ENCODE data around the gene ASTN1.

ASTN1 gene

DNA sequence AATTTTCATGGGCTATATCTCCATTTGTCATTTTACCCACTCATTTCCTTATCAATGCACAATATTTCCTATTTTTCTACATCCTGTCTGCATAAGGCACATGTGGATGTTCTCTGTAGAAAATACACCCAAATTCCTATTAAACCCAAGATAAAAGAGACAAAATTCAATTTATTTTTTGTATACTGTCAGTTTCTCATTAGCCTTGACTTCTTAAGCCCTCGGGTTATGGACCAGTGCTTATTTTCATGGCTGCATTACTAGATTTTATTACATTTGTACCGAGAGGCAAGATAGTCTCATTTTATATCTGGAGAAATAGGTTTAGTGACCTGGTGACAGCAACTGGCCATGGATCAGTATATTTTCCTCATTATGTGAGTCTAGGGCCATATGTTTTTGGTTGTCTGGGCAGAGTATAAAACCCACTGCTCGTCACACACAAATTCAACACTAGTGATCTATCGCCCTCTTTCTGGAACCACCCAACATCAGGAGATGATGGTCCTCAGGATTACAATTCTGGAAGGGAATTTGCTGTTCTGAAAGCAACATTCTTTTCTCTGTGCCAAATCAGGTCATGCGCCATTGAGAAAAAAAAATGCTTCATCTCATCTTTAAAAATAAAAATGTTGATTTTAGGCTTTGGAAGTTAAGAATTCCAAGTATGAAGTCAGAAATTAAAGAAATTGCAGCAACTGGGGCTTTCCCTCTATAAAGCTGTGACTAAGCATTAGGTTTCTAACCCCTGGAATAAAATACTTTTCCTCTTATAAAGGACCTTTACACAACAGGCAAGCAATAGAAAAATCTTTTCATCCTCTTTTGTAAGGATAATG lies 81.4 kb downstream of the ASTN1 start:
- Histone ChIP-seq H3K27ac (replicated peaks) (no peak overlapping the region), H3K4me3 (replicated peaks; ENCODE audit: insufficient read depth, low read length) (no peak overlapping the region), H3K27me3 (ENCODE audit: insufficient read depth, poor library complexity, severe bottlenecking) (no peaks in the 10 kb centered on the region)
- no peak for DNase-seq (ENCODE audit: low read depth in 1 of 2, low spot score in 1 of 2)
- TF ChIP-seq SPI1 (IDR thresholded peaks at IDR 0.05; ENCODE audit: borderline replicate concordance, low read depth): no peak
- no peak for TF ChIP-seq GABPA (IDR thresholded peaks at IDR 0.05; ENCODE audit: low read depth)
- TF ChIP-seq, protein P1, sequence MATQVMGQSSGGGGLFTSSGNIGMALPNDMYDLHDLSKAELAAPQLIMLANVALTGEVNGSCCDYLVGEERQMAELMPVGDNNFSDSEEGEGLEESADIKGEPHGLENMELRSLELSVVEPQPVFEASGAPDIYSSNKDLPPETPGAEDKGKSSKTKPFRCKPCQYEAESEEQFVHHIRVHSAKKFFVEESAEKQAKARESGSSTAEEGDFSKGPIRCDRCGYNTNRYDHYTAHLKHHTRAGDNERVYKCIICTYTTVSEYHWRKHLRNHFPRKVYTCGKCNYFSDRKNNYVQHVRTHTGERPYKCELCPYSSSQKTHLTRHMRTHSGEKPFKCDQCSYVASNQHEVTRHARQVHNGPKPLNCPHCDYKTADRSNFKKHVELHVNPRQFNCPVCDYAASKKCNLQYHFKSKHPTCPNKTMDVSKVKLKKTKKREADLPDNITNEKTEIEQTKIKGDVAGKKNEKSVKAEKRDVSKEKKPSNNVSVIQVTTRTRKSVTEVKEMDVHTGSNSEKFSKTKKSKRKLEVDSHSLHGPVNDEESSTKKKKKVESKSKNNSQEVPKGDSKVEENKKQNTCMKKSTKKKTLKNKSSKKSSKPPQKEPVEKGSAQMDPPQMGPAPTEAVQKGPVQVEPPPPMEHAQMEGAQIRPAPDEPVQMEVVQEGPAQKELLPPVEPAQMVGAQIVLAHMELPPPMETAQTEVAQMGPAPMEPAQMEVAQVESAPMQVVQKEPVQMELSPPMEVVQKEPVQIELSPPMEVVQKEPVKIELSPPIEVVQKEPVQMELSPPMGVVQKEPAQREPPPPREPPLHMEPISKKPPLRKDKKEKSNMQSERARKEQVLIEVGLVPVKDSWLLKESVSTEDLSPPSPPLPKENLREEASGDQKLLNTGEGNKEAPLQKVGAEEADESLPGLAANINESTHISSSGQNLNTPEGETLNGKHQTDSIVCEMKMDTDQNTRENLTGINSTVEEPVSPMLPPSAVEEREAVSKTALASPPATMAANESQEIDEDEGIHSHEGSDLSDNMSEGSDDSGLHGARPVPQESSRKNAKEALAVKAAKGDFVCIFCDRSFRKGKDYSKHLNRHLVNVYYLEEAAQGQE (IDR thresholded peaks at IDR 0.05; ENCODE audit: insufficient replicate concordance, low read depth): no peak
- TF ChIP-seq, protein P2, sequence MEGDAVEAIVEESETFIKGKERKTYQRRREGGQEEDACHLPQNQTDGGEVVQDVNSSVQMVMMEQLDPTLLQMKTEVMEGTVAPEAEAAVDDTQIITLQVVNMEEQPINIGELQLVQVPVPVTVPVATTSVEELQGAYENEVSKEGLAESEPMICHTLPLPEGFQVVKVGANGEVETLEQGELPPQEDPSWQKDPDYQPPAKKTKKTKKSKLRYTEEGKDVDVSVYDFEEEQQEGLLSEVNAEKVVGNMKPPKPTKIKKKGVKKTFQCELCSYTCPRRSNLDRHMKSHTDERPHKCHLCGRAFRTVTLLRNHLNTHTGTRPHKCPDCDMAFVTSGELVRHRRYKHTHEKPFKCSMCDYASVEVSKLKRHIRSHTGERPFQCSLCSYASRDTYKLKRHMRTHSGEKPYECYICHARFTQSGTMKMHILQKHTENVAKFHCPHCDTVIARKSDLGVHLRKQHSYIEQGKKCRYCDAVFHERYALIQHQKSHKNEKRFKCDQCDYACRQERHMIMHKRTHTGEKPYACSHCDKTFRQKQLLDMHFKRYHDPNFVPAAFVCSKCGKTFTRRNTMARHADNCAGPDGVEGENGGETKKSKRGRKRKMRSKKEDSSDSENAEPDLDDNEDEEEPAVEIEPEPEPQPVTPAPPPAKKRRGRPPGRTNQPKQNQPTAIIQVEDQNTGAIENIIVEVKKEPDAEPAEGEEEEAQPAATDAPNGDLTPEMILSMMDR (IDR thresholded peaks at IDR 0.05; ENCODE audit: insufficient read depth, low read length): no peak
- no peak for TF ChIP-seq POLR2AphosphoS5 (IDR thresholded peaks at IDR 0.05; ENCODE audit: low read depth)

DNA sequence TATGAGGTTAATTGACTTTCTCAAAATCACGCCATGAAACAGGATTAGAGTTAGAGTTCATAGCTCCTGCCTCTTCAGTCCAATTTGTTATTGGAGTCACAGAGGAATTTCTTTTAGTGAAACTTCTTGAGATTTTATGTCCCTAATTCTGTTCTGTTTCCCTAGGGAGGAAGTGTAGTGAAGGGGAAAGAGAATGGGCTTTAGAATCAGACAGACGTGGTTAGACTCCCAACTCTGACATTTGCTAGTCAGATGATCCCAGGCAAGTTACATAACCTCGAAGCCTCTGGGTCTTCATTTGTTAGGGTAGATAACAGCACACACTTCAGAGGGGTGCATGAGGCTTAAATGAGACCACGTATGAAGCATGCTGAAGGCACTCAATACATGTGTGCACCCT lies 83.9 kb downstream of the ASTN1 start:
- TF ChIP-seq, protein P1 (IDR thresholded peaks at IDR 0.05; ENCODE audit: insufficient replicate concordance, low read depth): no peak
- TF ChIP-seq POLR2AphosphoS5 (IDR thresholded peaks at IDR 0.05; ENCODE audit: low read depth) (no peak), SPI1 (IDR thresholded peaks at IDR 0.05; ENCODE audit: borderline replicate concordance, low read depth) (no peak), GABPA (IDR thresholded peaks at IDR 0.05; ENCODE audit: low read depth) (no peak)
- TF ChIP-seq, protein P2 (IDR thresholded peaks at IDR 0.05; ENCODE audit: insufficient read depth, low read length): no peak
- H3K27me3 ChIP-seq (ENCODE audit: insufficient read depth, poor library complexity, severe bottlenecking): no peaks in the 10 kb centered on the region
- no peak overlapping the region for H3K4me3 ChIP-seq (replicated peaks; ENCODE audit: insufficient read depth, low read length)
- no peak overlapping the region for H3K27ac ChIP-seq (replicated peaks)
- DNase-seq (ENCODE audit: low read depth in 1 of 2, low spot score in 1 of 2): no peak

DNA sequence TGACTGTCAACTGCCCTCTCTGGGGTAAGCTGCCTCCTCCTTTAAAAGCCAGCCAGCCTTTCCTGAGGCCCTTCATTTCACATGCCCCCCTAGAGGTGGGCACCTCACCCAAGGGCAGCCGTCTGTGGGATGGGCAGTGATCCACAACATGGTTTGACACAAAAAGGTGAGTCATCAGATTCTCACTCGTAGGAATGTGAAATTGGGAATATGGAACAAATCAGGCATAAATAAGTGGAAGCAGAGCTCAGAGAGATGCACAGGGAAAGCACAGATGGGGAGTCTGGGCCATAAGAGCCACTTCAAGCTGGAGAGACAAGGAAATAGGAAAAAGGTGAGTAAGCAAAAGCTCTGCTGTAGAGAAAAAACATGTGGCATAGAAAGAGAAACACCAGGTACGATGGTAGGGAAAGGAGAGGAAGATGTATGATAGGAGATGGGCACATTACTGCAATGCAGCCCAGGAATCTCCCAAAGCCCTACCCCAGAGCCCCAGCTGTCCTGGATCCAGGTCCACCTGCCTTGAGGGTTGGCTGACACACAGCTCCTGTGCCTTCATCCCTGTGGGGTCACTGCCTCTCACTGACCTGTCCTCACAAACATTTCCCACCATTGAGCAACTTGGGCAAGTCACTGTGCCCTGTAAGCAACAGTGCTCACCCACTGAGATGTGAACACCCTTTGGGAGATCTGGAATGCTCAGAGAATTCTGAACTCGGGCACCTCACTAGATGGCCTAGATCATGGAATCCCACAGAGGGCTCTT lies 86.6 kb downstream of the ASTN1 start:
- no peak for TF ChIP-seq GABPA (IDR thresholded peaks at IDR 0.05; ENCODE audit: low read depth)
- TF ChIP-seq, protein P2 (IDR thresholded peaks at IDR 0.05; ENCODE audit: insufficient read depth, low read length): no peak
- TF ChIP-seq POLR2AphosphoS5 (IDR thresholded peaks at IDR 0.05; ENCODE audit: low read depth): no peak
- no peak for TF ChIP-seq SPI1 (IDR thresholded peaks at IDR 0.05; ENCODE audit: borderline replicate concordance, low read depth)
- TF ChIP-seq, protein P1 (IDR thresholded peaks at IDR 0.05; ENCODE audit: insufficient replicate concordance, low read depth): no peak
- no peak overlapping the region for H3K4me3 ChIP-seq (replicated peaks; ENCODE audit: insufficient read depth, low read length)
- H3K27me3 ChIP-seq (ENCODE audit: insufficient read depth, poor library complexity, severe bottlenecking): no peaks in the 10 kb centered on the region
- no peak for DNase-seq (ENCODE audit: low read depth in 1 of 2, low spot score in 1 of 2)
- no peak overlapping the region for H3K27ac ChIP-seq (replicated peaks)

Data from HL-60 (cell line).